ENCODE measurements around the gene AK8.

AK8 gene

DNA sequence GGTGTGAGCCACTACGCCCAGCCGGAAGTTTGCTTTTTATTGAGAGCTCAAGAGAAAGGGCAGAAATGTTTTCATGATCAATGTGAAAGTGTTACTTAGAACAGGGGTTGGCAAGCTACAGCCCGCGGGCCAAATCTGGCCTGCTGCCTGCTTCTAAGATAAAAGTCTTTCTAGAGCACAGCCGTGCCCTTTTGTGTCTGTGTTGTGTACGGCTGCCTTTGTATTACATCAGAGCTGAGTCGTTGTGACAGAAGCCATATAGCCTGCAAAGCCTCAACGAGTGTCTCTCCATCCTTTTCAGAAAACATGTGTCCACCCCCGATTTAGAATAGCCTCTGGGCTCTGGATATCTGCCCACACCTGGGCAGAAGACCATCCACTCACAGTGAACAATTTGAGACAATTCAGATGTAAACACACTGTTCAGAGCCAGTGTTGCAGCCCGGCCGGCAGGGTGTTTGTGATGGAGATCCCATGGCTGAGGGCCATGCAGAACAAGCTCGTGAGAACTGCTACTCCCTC is 28.8 kb downstream of the AK8 start:
- H3K4me2 ChIP-seq (ENCODE audit: low read length): no peak overlapping the region
- H3K9me3 ChIP-seq (ENCODE audit: control insufficient read depth, low read length): no peaks in the 10 kb centered on the region
- no peak overlapping the region for H3K9ac ChIP-seq
- H2AFZ ChIP-seq: no peak overlapping the region
- TF ChIP-seq, protein P1, sequence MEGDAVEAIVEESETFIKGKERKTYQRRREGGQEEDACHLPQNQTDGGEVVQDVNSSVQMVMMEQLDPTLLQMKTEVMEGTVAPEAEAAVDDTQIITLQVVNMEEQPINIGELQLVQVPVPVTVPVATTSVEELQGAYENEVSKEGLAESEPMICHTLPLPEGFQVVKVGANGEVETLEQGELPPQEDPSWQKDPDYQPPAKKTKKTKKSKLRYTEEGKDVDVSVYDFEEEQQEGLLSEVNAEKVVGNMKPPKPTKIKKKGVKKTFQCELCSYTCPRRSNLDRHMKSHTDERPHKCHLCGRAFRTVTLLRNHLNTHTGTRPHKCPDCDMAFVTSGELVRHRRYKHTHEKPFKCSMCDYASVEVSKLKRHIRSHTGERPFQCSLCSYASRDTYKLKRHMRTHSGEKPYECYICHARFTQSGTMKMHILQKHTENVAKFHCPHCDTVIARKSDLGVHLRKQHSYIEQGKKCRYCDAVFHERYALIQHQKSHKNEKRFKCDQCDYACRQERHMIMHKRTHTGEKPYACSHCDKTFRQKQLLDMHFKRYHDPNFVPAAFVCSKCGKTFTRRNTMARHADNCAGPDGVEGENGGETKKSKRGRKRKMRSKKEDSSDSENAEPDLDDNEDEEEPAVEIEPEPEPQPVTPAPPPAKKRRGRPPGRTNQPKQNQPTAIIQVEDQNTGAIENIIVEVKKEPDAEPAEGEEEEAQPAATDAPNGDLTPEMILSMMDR (IDR thresholded peaks at IDR 0.05): no peak
- no peaks in the 10 kb centered on the region for H3K36me3 ChIP-seq (ENCODE audit: control insufficient read depth, insufficient read depth, low read length)
- no peaks in the 10 kb centered on the region for H3K79me2 ChIP-seq
- H3K27ac ChIP-seq: no peak overlapping the region
- H3K4me1 ChIP-seq: no peaks in the 10 kb centered on the region
- H3K27me3 ChIP-seq (ENCODE audit: control insufficient read depth, insufficient read depth, low read length): no peaks in the 10 kb centered on the region
- H3K4me3 ChIP-seq (ENCODE audit: low read depth, low read length): no peak overlapping the region

- Histone ChIP-seq H3K27me3 (ENCODE audit: control insufficient read depth, insufficient read depth, low read length) (no peaks in the 10 kb centered on the region), H3K4me2 (ENCODE audit: low read length) (no peak overlapping the region), H3K4me1 (no peaks in the 10 kb centered on the region), H3K9ac (no peak overlapping the region), H3K79me2 (no peaks in the 10 kb centered on the region), H3K27ac (no peak overlapping the region), H3K4me3 (ENCODE audit: low read depth, low read length) (no peak overlapping the region), H3K36me3 (ENCODE audit: control insufficient read depth, insufficient read depth, low read length) (no peaks in the 10 kb centered on the region), H3K9me3 (ENCODE audit: control insufficient read depth, low read length) (no peaks in the 10 kb centered on the region), H2AFZ (no peak overlapping the region)
- TF ChIP-seq, protein P1 (IDR thresholded peaks at IDR 0.05): no peak
Measured at GRCh38 chr9:132846918-132847515, 31.1 kb downstream of the AK8 start.

DNA sequence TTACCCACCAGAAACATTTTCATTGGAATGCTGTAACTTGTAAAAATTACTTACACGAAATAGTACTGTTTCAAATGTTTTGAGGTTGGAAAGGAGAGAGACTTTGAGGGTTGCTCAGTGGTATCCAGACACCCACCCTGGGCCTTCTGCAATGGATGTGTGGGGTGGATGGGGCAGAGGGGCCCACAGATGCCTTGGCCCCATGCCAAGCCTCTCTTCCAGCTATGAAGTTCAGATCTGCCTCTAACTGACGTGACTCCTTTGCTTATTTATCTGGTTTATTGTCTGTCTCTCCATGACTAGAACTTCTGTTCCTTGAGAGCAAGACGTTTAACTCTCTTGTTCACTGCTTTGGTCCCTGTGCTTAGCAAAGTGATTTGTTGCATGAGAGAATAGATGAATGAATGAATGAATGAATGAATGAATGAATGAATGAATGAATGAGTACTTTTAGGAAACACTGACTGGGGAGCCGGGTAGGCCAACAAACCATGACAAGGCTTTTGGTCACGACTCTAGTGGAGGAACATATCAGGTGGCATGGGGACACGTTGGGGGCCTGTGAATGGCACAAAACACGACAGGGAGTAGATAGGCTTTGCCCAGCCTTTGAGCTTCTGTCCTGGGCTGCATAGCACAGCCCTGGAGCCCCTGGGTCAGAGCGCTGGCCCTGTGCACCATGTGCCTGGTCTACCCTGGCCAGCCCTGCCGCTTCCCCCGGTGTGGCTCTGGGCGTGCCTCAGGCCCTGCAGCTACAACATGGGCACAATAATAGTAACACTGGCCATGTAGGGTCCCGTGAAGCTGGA is 31.8 kb downstream of the AK8 start:
- Histone ChIP-seq H3K4me3 (ENCODE audit: low read depth, low read length) (no peak overlapping the region), H3K27me3 (ENCODE audit: control insufficient read depth, insufficient read depth, low read length) (no peaks in the 10 kb centered on the region), H3K27ac (no peak overlapping the region), H3K9ac (no peak overlapping the region), H3K4me2 (ENCODE audit: low read length) (no peak overlapping the region), H2AFZ (no peak overlapping the region), H3K79me2 (no peaks in the 10 kb centered on the region), H3K4me1 (no peaks in the 10 kb centered on the region), H3K36me3 (ENCODE audit: control insufficient read depth, insufficient read depth, low read length) (no peaks in the 10 kb centered on the region), H3K9me3 (ENCODE audit: control insufficient read depth, low read length) (no peaks in the 10 kb centered on the region)
- TF ChIP-seq, protein P1 (IDR thresholded peaks at IDR 0.05): no peak

DNA sequence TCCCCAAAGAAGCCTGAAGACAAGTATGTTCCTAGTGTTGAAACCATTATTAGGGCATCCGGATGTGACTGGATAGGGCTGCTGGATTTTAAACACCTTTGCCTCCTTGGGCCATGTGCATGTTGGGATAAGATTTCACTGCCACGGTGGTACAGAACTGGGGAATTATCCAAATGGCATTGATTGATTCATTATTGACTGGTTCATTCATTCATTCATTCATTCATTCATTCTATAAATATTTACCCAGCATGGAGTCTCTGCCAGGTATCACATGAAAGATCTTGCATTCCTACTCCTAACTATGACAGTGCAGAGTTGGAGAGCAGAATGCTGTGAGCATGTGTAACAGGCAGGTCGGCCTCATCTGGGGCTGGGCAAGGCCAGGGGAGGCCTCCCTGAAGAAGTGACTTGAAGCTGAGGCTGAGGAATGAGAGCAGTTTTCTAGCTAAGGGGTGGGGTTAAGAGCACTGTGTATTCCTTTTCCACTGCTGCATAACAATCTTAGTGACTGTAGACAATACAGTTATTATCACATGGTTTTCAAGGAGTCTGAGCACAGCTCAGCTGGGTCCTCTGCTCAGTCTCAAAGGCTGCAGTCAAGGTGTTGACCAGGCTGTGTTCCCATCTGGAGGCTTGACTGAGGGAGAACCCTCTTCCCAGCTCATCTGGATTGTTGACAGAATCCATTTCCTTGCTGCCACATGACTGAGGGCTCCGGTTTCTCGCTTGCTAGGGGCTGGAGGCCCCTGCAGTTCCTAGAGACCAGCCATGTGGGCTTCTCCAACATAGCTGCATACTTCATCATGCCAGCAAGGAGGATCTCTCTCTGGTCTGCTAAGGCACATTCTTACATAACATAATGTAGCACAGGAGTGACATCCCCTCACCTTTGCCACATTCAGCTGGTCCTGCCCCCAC is 35.7 kb downstream of the AK8 start:
- Histone ChIP-seq H3K27me3 (ENCODE audit: control insufficient read depth, insufficient read depth, low read length) (no peaks in the 10 kb centered on the region), H3K9ac (no peak overlapping the region), H3K4me1 (no peaks in the 10 kb centered on the region), H3K27ac (no peak overlapping the region), H3K36me3 (ENCODE audit: control insufficient read depth, insufficient read depth, low read length) (no peaks in the 10 kb centered on the region), H3K4me2 (ENCODE audit: low read length) (no peak overlapping the region), H2AFZ (no peak overlapping the region), H3K9me3 (ENCODE audit: control insufficient read depth, low read length) (no peaks in the 10 kb centered on the region), H3K79me2 (no peaks in the 10 kb centered on the region), H3K4me3 (ENCODE audit: low read depth, low read length) (no peak overlapping the region)
- TF ChIP-seq, protein P1 (IDR thresholded peaks at IDR 0.05): no peak

Measured in parathyroid adenoma (tissue), 2 donors.